ENCODE results near the gene TNFRSF18.
"Not testable (repeated sequence)": the region's sequence is repeated elsewhere in the genome, so short reads cannot be mapped to it uniquely, and the experiment has no call there.

TNFRSF18 gene, protein sequence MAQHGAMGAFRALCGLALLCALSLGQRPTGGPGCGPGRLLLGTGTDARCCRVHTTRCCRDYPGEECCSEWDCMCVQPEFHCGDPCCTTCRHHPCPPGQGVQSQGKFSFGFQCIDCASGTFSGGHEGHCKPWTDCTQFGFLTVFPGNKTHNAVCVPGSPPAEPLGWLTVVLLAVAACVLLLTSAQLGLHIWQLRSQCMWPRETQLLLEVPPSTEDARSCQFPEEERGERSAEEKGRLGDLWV

DNA sequence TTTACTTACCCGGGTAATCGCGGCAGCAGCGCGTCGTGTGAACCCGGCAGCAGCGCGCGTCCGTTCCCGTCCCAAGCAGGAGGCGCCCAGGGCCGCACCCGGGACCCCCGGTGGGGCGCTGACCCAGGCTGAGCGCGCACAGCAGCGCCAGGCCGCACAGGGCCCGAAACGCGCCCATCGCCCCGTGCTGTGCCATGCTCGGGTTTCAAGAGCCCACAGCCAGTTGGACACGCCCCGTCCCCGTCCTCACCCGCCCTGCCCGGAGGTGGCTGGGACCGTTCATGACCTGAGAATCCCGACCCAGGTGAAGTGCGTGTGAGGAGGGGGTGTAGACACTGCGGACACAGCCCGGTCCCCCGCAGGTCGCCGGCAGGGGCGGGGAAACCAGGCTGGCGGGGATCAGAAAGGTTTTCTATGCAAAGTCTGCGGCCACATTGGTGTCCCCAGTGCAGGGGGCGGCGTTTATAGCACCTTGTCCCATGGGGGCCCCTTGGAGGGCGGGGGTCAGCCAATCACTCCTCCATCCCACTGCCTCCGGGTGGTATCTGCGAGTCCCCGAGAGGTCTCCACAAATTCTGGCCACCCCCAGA is at the start of gene TNFRSF18:
TSS of gene TNFRSF18 (minus strand) at position 217 of the 590 bp plus-strand sequence. CDS start at position 196, 21 bp downstream.
- DNase-seq = peak in 3 of 10 donors; percentile 58 to 79 (median 72)
- intact Hi-C loops (cut with DNase I) = no loop called here

GRCh38 chr1:1255611-1256010 is 49.2 kb upstream of the TNFRSF18 start:
- DNase-seq = no peak

GRCh38 chr1:1255078-1255477 is 48.7 kb upstream of the TNFRSF18 start:
- DNase-seq = no peak
- intact Hi-C loops (cut with DNase I) = no loop called here

More at GRCh38 chr1:1255611-1256010, 49.2 kb upstream of the TNFRSF18 start:
- intact Hi-C loops (cut with DNase I) = no loop called here

DNA sequence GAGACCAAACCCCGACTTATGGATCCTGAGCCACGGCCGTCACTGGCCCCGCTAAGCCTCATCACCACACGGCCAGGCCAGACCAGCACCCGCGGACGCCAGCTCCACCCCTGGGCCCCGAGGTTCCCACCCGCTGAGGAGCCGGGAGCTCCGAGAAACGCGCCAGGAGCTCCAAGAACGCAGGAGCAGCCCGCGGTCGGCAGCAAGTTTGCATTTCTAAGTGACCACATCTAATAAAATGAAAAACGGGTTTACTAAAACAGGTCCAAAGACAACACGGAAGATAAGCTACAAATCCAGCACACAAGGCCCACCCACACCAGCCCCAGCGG is 48.2 kb upstream of the TNFRSF18 start:
- no peak for DNase-seq
- intact Hi-C loops (cut with DNase I) = loop anchor here (5.0 kb wide), 1 partner anchor 132 kb away; no protein-coding TSS in a partner anchor

DNA sequence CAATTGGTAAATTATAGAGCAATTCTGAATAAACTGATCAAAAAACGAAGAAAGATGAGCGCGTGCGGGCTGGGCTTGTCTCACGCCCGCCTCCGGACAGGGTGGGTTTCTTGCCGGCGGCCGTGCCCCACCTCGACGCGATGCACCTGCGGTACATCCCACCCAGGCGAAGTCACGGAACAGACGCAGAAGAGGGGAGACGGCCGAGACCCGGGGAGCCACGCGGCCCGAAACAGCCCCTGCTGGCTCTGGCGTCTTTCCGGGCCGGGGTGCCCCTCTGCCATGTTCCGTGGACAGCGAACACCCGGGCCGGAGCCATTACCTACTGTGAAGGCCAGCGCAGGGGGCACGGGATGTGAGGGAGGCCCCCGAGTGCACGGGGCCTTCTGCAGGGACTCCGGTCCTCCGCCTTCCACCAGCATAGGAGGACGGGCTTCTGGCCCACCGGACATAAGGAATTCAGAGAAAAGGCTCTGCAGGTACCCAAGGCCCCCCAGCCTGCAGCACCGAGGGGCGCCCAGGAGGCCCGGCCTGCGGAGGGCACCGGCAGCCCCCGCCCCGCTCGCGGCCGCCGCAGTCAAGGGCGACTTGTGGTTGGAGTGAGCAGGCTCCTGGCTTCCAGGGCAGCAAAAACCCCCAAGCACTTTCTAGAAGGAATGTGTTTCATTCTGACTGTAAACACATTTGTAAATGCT is 47.7 kb upstream of the TNFRSF18 start:
- intact Hi-C loops (cut with DNase I) = loop anchor here (5.0 kb wide), 1 partner anchor 132 kb away; no protein-coding TSS in a partner anchor
- no peak for DNase-seq

DNA sequence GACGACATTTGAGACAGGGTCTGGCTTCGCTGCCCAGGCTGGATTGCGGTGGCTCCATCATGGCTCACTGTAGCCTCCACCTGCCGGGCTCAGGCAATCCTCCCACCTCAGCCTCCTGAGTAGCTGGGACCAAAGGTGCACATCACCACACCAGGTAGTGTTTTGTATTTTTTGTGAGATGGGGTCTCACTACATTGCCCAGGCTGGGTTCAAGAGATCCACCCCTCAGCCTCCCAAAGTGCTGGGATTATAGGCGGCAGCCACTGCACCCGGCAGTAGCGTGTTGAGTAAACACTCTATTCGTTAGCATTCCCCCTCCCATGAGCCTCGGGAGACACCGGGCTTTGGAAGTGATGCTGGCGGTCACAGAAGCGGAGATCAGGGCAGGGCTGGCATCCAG is 46.9 kb upstream of the TNFRSF18 start:
- no peak for DNase-seq
- intact Hi-C loops (cut with DNase I) = loop anchor here (5.0 kb wide), 1 partner anchor 131 kb away; no protein-coding TSS in a partner anchor

GRCh38 chr1:1250786-1251284 is 44.4 kb upstream of the TNFRSF18 start:
- intact Hi-C loops (cut with DNase I) = loop anchor here (5.0 kb wide), 1 partner anchor 129 kb away; no protein-coding TSS in a partner anchor
- DNase-seq = no peak

DNA sequence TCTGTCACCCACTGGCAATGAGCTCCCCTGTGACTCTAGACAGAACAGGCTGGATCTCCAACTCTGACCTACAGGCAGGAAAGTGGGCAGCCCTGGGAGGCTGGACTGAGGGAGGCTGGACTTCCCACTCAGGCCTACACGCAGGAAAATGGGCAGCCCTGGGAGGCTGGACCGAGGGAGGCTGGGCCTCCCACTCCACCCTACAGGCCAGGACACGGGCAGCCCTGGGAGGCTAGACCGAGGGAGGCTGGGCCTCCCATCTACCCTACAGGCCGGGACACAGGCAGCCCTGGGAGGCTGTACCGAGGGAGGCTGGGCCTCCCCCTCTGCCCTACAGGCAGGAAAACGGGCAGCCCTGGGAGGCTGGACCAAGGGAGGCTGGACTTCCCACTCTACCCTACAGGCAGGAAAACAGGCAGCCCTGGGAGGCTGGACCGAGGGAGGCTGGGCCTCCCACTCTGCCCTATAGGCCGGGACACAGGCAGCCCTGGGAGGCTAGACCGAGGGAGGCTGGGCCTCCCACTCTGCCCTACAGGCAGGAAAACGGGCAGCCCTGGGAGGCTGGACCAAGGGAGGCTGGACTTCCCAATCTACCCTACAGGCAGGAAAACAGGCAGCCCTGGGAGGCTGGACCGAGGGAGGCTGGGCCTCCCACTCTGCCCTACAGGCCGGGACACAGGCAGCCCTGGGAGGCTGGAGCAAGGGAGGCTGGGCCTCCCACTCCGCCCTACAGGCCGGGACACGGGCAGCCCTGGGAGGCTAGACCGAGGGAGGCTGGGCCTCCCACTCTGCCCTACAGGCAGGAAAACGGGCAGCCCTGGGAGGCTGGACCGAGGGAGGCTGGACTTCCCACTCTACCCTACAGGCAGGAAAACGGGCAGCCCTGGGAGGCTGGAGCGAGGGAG is 41.9 kb upstream of the TNFRSF18 start:
- intact Hi-C loops (cut with DNase I); DNase-seq: not testable (repeated sequence)

DNA sequence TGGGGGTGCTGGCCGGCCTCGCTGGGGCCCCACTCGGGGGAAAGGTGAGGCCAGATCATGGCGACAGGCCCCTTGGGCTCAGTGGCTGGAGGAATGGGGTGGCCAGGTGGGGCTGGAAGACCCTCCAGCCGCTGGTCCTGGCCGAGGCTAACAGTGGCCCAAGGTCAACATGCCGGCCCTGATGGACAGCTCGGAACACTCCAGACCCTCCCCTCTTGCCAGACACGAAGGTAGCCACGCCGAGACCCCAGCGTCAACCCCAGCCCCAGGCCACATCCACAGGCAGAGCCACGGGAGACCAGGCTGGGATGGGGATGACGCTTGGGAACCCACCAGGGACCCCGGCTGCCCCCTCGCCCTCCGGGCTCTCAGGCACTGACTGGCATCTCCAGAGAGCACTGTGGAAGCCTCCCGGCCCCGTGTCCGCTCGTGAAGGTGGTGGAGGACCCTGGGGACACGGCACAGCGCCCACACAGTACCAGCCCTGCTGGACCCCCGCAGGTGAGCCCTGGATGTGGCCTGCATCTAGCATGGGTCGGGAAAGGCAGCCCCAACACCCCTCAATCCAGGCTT is 41.0 kb upstream of the TNFRSF18 start:
- intact Hi-C loops (cut with DNase I) = no loop called here
- no peak for DNase-seq

DNA sequence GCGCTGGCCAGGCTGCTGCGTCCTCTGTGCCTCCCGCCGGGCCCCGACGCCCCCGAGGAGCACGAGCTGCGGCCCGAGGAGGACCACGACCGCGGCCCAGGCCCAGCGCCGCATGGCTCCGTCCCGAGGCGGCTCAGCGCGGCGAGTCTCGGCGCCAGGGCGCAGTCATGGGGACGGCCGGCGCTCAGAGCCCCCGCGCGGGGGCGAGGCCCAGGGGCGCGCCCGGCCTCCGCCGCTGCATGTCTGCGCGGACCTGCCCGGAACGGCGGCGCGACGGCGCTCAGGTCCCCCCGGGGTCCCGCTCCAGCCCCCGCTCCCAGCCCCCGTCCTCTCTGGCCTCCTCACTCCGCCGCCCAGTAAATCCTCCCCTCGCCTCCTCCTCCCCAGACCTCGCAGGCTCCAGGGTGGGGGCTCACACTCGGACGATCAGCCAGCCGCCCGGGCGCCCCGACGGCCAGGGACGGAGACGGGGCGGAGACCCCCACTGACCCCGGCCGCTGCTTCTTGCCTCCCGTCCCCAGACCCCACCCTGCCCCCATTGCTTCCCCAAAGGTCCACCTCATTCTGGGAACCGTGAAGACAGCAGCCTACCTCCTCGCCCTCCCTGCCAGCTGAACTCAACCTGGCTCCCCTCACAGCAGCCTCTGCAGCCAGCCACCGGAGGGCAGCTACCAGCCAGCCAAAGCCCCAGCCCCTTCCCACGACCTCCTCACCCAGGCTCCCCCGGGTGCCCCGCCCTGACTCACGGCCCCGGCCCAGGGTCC is 40.4 kb upstream of the TNFRSF18 start, which contains the start of gene C1QTNF12:
TSS of gene C1QTNF12 (minus strand) at position 146 of the 764 bp plus-strand sequence. CDS start at position 114, 32 bp downstream.
- intact Hi-C loops (cut with DNase I) = no loop called here
- no peak for DNase-seq

DNA sequence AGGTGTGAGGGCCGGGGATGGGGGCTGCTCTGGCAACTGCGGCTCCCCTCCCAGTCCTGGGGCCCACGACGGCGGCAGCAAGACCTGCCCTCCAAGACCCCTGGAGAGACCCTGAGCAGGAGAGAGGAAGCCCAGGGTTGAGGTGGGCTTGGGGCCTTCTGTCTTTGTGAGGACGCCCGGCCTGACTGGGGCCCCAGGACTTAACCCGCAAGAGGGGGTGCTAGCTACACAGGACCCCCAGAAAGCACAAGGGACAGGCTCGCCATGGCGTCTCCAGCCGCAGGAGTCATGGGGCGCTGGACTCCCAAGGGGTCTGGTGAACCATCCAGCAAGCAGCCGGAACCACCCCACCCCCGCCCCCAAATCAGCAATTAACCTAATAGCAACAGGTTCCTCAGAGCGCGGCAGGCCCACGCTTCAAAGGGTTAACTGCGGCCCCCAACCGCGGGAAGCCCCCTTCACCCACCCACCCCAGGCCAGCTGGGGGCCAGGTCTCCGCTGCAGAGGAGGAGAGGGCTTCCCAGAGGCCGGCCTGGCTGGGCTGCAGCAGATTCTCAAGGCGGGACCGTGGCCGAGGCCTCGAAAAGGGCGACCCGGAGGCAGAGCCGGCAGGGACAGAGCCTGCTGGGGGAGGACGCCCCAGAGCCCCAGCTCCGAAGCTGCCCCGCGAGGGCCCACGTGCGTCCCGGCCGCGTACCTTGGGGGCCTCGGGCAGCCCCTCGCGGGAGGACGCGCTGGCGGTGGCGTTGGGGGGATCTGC is 39.6 kb upstream of the TNFRSF18 start:
- intact Hi-C loops (cut with DNase I) = no loop called here
- DNase-seq = no peak

GRCh38 chr1:1245178-1245816 is 38.9 kb upstream of the TNFRSF18 start:
- DNase-seq = no peak
- intact Hi-C loops (cut with DNase I) = no loop called here

- intact Hi-C loops (cut with DNase I) = no loop called here
Observed at GRCh38 chr1:1244192-1244811, 37.9 kb upstream of the TNFRSF18 start.

DNA sequence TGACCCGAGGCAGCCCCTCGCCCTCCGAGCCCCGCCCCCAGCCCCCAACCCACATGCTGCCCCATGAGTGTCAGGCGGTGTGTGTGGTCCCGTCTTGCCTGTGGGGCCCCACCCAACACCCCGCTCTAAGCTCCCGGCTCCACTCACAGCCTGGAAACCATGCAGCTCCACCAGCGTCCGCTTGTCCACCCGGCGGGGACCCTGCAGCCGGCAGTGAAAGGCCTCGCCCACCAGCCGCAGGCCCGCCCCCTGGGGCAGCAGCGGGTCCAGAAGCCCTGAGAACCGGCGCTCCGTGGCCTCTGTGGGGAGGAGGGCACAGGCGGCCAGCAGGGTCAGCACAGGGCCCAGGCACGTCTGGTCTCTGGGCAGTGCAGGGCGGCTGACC is 37.4 kb upstream of the TNFRSF18 start:
- intact Hi-C loops (cut with DNase I) = no loop called here

More at GRCh38 chr1:1244192-1244811, 37.9 kb upstream of the TNFRSF18 start:
- no peak for DNase-seq

DNA sequence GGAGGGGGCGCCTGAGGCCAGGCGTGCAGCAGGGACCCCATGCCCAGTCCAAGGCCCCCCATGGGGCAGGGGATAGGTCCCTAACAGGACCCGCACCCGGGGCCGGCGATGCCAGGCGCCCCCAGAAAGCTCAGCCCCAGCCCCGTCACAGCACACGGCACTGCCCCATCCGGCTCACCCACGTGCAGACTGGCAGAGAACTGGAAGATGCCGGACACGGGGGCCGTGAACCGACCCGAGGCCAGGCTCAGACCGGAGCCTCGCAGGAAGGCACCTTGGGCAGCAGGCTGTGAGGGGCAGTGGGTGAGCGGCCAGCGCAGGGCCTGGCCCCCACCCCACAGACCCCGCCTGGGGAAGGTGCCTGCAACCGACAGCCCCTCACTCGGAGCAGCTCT is 36.9 kb upstream of the TNFRSF18 start:
- intact Hi-C loops (cut with DNase I) = no loop called here
- no peak for DNase-seq

More for the DNA sequence above, 37.4 kb upstream of the TNFRSF18 start:
- no peak for DNase-seq

GRCh38 chr1:1242461-1243265 is 36.3 kb upstream of the TNFRSF18 start:
- no peak for DNase-seq

More at GRCh38 chr1:1242461-1243265, 36.3 kb upstream of the TNFRSF18 start:
- intact Hi-C loops (cut with DNase I) = no loop called here

Measured in posterior cingulate gyrus (tissue), 11 donors.